Measurements from ENCODE around the gene OR2B2.

DNA sequence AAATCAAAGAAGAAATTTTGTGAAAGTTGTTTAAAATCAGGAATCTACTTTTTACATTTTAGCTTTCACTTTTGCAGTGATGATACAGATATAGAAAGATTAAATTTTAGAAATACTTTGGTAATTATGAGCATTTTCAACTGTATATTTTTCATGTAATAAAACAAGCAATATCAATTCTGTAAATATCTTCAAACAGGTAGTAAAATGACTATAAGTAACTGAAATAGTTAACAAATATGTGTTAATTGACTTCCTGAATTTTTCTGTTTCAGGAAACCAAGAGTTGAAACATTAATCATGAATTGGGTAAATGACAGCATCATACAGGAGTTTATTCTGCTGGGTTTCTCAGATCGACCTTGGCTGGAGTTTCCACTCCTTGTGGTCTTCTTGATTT, 44.7 kb upstream of the OR2B2 start, which contains the start of gene OR2B6:
- no peak for TF ChIP-seq POLR2A (IDR thresholded peaks at IDR 0.05)
- TF ChIP-seq, protein P1, sequence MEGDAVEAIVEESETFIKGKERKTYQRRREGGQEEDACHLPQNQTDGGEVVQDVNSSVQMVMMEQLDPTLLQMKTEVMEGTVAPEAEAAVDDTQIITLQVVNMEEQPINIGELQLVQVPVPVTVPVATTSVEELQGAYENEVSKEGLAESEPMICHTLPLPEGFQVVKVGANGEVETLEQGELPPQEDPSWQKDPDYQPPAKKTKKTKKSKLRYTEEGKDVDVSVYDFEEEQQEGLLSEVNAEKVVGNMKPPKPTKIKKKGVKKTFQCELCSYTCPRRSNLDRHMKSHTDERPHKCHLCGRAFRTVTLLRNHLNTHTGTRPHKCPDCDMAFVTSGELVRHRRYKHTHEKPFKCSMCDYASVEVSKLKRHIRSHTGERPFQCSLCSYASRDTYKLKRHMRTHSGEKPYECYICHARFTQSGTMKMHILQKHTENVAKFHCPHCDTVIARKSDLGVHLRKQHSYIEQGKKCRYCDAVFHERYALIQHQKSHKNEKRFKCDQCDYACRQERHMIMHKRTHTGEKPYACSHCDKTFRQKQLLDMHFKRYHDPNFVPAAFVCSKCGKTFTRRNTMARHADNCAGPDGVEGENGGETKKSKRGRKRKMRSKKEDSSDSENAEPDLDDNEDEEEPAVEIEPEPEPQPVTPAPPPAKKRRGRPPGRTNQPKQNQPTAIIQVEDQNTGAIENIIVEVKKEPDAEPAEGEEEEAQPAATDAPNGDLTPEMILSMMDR (IDR thresholded peaks at IDR 0.05): no peak

Measured in esophagus squamous epithelium (tissue), 4 donors.